ENCODE measurements around the gene ACTG2. TPM values are rescaled to one million over a fixed set of nuclear protein-coding genes. Genes with fewer than 3 reads are reported as not detected.

ACTG2 gene
- total and polyA plus RNA-seq, 2 donors, result 637 to 7,901 TPM

DNA sequence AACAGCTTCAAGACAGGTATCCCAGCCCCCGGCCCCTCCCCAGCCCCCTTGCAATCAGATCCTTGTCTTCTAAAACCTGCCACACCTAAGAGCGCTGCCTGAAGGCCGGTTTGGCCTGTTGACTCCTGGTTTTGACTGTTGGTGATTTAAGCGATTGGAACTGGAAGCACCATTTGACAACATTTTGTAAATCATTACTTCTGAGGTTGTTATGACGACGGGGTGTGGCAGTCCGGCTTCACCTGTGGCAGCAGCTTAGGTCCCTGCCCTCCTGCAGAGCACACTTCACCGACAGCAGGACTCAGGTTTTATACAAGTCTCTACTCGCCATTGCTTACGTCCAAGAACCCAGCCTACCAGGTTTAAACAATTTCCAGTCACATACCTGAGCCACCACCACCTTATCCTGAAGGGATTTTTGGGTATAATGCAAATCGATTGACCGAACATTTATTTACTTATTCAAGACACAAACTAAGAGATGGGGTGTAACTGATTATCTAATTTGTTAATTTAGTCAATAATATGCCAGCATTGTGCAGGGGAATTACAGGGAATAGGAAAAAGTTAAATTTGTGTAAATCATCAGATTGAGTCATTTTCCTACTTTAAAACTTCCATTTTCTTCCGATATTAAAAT lies 33.2 kb downstream of the ACTG2 start:
- peak; percentile 71 for DNase-seq (ENCODE audit: extremely low spot score)
- Histone ChIP-seq H3K4me3 (ENCODE audit: low read depth, low read length) (no peak overlapping the region), H3K27ac (ENCODE audit: low read depth) (no peak overlapping the region), H3K36me3 (ENCODE audit: insufficient read depth) (no peaks in the 10 kb centered on the region), H3K4me1 (ENCODE audit: insufficient read depth) (peaks cover 1% of the 10 kb centered on the region)
- 72% methylated on average over 13 of the region's 13 CpGs for WGBS

DNA sequence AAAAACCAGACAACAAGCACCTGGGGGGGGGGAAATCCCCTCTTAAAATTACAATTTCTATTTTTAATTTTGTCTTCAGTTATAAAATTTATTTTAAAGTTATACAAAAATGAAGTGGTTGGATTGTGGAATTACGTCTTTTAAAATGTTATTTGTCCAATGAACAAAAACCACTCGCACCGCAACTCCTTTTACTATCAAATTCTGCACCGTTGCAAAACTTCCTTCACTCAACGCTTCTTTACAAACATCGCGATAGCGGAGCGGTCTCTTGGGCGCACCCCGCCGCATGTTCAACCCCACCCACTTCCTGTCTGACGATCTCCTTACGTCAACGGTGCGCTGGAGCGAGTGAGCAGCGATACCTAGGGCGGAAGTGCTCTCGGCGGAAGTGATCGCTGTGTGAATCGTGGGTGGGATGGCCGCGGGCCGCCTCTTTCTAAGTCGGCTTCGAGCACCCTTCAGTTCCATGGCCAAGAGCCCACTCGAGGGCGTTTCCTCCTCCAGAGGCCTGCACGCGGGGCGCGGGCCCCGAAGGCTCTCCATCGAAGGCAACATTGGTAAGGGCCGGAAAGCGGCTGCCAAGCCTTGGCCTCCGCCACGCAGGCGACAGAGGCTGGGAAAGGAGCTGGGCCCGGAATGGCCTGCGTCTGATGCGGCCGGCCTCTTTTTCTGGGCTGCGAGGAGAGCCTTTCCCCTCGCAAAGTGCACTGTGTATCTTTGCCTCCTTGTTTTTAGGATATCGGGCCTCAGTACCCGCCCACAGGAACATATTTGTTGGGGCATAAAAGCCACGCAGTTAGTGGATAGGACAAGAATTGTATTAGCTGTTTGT lies 33.9 kb downstream of the ACTG2 start, which contains the start of gene DGUOK:
DGUOK (plus strand) TSS at position 388 of the 835 bp plus-strand sequence; CDS start at position 419, 31 bp downstream.
- peak within 1 kb of the TSS; percentile 52 for H3K4me3 ChIP-seq (ENCODE audit: low read depth, low read length)
- peak within 1 kb of the TSS; percentile 98 for H3K27ac ChIP-seq (ENCODE audit: low read depth)
- peak; percentile 98 for DNase-seq (ENCODE audit: extremely low spot score)
- peaks cover 1% of the 10 kb centered on the region for H3K4me1 ChIP-seq (ENCODE audit: insufficient read depth)
- WGBS, result under 1% methylated on average over 50 of the region's 50 CpGs
- H3K36me3 ChIP-seq (ENCODE audit: insufficient read depth), result no peaks in the 10 kb centered on the region

DNA sequence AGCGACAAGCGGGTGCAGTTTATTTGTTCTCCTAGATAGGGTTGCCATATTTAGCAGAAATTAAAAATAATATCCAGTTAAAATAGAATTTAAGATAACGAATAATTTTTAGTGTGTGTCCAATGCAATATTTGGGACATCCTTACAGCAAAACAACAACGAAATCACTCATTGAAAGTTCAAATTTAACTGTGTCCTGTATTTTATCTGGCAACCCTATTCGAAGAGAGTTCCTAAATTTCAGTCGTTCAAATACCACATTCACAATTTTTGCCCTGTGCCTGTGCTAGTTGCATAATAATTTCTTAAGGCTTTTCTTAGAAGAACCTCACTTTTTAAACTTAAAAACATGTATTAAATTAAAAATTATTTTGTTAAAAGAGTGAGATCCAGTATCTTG lies 34.5 kb downstream of the ACTG2 start:
- 12% methylated on average over 6 of the region's 6 CpGs for WGBS
- no peak for DNase-seq (ENCODE audit: extremely low spot score)
- H3K27ac ChIP-seq (ENCODE audit: low read depth), result peak overlapping the region; percentile 98
- H3K4me1 ChIP-seq (ENCODE audit: insufficient read depth), result peaks cover 1% of the 10 kb centered on the region
- H3K36me3 ChIP-seq (ENCODE audit: insufficient read depth), result no peaks in the 10 kb centered on the region
- peak overlapping the region; percentile 52 for H3K4me3 ChIP-seq (ENCODE audit: low read depth, low read length)

DNA sequence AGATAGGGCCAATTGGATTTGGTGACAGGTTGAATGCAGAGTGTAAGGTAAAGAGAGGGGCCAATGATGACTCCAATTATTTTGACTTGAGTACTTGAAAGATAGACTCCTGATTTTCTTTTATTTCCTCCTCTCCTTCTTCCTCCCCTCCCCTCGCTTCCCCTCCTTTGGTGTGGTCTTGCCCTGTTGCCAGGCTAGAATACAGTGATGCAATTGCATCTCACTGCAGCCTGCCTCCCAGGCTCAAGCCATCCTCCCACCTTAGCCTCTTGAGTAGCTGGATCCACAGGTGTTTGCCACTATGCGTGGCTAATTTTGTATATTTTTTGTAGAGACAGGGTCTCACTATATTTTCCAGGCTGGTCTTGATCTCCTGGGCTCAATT lies 36.1 kb downstream of the ACTG2 start:
- Histone ChIP-seq H3K36me3 (ENCODE audit: insufficient read depth) (no peaks in the 10 kb centered on the region), H3K27ac (ENCODE audit: low read depth) (no peak overlapping the region), H3K4me3 (ENCODE audit: low read depth, low read length) (no peak overlapping the region), H3K4me1 (ENCODE audit: insufficient read depth) (peaks cover 1% of the 10 kb centered on the region)
- WGBS, result 91% methylated on average over 2 of the region's 2 CpGs
- no peak for DNase-seq (ENCODE audit: extremely low spot score)

DNA sequence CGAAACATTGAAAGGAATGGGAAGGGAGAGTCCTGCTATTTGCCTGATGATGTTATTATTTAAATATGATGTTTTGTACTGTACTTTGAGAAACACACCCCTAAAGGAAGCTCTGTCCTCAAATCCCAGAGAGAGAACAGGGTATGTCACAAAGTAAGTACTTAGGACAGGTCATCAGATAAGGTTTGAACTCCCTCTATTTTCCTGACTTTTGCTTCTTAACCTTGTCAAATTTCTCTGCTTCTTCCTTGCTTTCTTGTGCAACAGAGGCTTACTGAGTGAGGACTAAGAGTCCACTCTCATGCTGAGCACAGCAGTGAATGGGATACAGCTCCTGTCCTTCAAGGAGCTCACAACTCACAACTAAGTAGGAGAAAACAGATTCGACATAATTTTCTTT lies 37.6 kb downstream of the ACTG2 start:
- no peak for DNase-seq (ENCODE audit: extremely low spot score)
- Histone ChIP-seq H3K36me3 (ENCODE audit: insufficient read depth) (no peaks in the 10 kb centered on the region), H3K27ac (ENCODE audit: low read depth) (no peak overlapping the region), H3K4me3 (ENCODE audit: low read depth, low read length) (no peak overlapping the region), H3K4me1 (ENCODE audit: insufficient read depth) (peaks cover 1% of the 10 kb centered on the region)
- WGBS, result 64% methylated on average over 2 of the region's 2 CpGs

DNA sequence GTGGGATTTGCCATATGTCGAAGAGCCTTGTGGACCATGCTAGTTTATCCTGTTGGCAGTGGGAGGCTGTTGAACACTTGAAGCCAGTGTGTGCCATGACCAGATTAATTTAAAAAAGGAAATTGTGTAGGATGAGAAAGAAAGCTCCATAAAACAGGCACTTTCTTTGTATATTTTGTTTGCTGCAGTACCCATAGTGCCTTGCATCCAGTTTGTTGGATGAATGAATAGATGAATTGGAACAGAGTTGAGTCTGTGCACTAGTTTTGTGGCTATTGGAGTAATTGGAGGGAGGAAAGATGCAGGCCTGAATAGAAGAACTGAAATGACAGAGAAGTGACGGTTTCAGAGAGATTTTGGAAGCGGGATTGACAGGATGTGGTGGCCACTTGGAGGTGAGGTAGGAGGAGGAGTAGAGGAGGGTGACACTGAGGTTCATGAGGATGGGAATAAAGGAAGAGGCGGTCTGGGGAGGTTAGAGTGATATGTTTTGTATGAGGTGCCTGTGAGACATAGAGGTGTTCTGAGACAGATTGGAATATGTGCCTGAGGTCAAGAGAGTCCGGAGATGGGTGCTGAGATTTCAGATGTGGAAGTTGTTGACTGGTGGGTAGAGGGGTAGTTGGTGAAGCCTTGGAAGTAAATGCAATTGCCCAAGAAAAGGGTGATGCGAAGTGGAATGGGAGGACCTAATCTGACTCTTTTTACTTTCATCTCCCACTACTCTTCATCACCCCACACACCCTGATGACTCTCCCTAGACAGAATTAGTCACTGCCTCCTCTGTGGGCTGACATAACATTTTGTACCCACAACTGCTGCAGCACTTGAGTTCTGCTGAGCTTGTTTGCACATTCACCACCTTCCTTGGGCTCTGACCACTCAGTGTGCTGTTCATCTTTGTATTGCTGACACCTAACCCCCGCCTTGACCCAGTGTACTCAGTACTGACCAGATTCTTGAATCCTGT lies 39.0 kb downstream of the ACTG2 start:
- H3K4me1 ChIP-seq (ENCODE audit: insufficient read depth), result peaks cover 1% of the 10 kb centered on the region
- 85% methylated on average over 7 of the region's 7 CpGs for WGBS
- no peaks in the 10 kb centered on the region for H3K36me3 ChIP-seq (ENCODE audit: insufficient read depth)
- no peak overlapping the region for H3K27ac ChIP-seq (ENCODE audit: low read depth)
- no peak for DNase-seq (ENCODE audit: extremely low spot score)
- H3K4me3 ChIP-seq (ENCODE audit: low read depth, low read length), result no peak overlapping the region

DNA sequence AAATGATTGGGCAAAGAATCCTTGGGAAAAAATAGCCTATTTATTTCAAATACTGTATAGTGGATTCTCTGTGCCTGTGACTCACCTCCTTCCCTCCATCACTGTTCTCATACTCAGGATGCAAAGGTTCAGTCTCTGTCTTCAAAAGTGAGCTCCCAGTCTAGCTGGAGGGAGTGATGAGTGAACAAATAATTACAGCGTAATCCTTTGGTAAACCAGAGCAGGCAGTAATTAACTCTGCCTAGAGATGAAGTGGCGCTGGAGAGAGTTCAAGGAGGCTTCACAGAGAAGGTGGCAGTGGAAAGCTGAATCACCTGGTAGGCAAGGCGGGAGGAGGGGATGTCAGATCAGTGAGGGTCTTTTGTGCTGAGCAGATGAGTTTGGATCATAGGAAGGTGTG lies 40.4 kb downstream of the ACTG2 start:
- H3K4me1 ChIP-seq (ENCODE audit: insufficient read depth), result peaks cover 1% of the 10 kb centered on the region
- no peaks in the 10 kb centered on the region for H3K36me3 ChIP-seq (ENCODE audit: insufficient read depth)
- 90% methylated on average over 3 of the region's 3 CpGs for WGBS
- no peak for DNase-seq (ENCODE audit: extremely low spot score)
- no peak overlapping the region for H3K27ac ChIP-seq (ENCODE audit: low read depth)
- no peak overlapping the region for H3K4me3 ChIP-seq (ENCODE audit: low read depth, low read length)

DNA sequence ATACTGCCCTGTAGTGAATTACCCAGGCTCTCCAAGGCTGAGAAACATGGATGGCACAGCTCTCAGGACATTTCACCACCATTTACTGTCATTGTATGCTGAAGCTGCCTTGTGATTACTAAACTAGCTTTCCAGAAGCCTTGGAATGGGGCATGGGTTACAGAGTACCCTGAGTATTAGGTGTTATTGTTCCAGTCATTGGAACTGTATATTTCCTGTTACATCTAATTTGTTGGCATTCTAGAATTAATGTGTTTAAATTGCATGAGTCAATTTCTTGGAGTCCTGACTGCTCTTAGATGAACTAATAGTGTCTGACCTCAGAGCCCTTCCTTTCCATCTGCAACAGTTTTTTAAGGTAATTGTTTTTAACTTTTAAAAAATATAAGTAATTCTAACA lies 42.8 kb downstream of the ACTG2 start:
- Histone ChIP-seq H3K4me3 (ENCODE audit: low read depth, low read length) (no peak overlapping the region), H3K36me3 (ENCODE audit: insufficient read depth) (no peaks in the 10 kb centered on the region), H3K27ac (ENCODE audit: low read depth) (no peak overlapping the region), H3K4me1 (ENCODE audit: insufficient read depth) (no peaks in the 10 kb centered on the region)
- no peak for DNase-seq (ENCODE audit: extremely low spot score)

DNA sequence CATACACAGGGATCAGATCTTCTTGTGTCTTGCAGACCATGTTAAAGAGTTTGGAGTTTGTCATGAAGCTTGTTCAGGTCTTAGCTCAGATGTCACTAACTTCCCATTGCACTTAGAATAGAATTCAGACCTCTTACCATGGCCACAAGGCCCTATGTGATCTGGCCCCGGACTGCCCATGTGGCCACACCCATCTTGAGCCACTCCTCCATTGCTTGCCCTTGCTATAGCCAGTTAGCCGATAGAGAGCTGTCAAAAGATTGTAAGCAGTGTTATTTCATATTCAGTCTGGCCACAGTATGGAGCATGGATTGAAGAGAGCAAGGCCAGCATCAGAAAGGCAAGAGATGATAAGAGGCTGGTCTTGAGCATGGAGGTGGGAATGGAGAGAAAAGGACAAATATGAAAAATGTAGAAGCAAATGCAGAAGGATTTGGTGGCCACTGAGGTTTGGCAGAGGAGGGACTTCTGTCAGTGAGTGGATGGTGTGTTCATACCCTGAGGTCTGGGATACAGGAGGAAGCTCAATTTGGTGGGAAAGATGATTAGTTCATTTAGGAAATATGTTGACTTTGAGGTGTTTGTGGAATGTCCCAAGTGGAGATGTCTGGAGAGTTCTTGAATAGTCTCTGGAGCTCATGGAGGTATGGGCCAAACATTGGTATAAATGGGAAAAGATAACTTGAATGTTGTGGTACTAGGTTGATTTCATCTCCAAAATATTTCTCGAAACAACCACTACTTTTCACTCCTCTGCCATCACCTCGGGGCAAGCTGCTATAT lies 44.5 kb downstream of the ACTG2 start:
- H3K4me3 ChIP-seq (ENCODE audit: low read depth, low read length), result no peak overlapping the region
- no peaks in the 10 kb centered on the region for H3K4me1 ChIP-seq (ENCODE audit: insufficient read depth)
- no peak for DNase-seq (ENCODE audit: extremely low spot score)
- no peaks in the 10 kb centered on the region for H3K36me3 ChIP-seq (ENCODE audit: insufficient read depth)
- WGBS, result 90% methylated on average over 4 of the region's 4 CpGs
- H3K27ac ChIP-seq (ENCODE audit: low read depth), result no peak overlapping the region

DNA sequence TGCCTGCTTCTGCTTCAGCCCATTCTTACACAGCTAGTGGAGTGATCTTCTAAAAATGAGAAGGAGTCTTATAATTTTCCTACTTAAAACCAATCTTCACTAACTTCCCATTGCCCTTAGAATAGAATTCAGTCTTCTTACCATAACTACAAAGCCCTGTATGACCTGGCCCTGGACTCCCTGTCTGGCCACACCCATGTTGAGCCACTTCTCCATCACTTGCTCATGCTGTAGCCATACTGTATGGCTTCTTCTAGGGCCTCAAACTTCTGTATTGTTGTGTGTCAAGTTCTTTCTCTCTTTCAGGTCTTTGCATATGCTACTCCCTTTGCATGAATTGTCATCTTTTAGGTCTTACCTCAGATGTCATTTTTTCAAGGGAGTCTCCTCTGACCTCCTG lies 45.1 kb downstream of the ACTG2 start:
- H3K27ac ChIP-seq (ENCODE audit: low read depth), result no peak overlapping the region
- no peaks in the 10 kb centered on the region for H3K36me3 ChIP-seq (ENCODE audit: insufficient read depth)
- no peak overlapping the region for H3K4me3 ChIP-seq (ENCODE audit: low read depth, low read length)
- no peak for DNase-seq (ENCODE audit: extremely low spot score)
- H3K4me1 ChIP-seq (ENCODE audit: insufficient read depth), result no peaks in the 10 kb centered on the region

DNA sequence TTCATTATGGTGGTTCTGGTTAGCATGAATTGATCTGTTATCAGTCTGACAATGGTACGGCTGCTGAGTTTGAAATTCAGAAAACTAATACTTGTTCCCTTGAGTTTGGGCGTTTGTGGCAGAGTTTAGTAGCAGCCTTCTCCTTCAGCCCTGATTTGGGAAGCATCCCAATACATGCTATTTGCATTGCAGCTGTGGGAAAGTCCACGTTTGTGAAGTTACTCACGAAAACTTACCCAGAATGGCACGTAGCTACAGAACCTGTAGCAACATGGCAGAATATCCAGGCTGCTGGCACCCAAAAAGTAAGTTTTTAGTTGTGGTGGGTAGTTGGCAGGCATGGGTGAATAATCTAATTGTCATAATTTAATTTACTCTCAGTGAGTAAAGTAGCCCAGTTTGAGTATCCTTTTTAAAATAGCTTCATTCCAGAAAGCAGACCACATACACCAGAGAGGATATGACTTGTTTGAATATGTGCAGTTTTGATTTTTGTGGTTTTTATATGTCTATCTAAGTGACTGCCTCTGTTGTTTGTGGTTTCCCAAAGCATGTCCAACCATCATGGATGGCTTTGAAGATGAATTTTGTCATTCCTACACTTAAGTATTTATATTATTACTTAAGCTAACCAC lies 46.0 kb downstream of the ACTG2 start:
- Histone ChIP-seq H3K36me3 (ENCODE audit: insufficient read depth) (no peaks in the 10 kb centered on the region), H3K4me3 (ENCODE audit: low read depth, low read length) (no peak overlapping the region), H3K27ac (ENCODE audit: low read depth) (no peak overlapping the region), H3K4me1 (ENCODE audit: insufficient read depth) (no peaks in the 10 kb centered on the region)
- 79% methylated on average over 5 of the region's 5 CpGs for whole genome bisulfite sequencing
- DNase-seq (ENCODE audit: extremely low spot score), result no peak

DNA sequence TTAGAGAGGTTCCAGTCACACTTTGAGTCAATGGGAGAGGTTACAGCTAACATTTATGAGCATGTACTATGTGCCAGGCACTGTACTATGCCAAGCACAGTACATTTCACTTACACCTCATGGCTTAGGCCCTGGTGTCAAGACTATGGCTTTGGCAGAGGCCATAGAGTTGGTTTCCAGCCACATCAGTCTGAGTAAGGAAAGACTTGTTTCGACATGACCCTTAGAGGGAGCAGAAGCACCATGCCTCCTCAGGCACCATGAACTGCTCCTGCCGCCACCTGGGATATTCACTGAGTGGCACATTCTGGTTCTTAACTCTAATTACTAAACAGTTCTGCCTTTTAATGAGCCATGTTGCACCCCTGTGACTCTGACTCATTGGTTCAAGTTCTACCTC lies 46.6 kb downstream of the ACTG2 start:
- WGBS, result 86% methylated on average over 2 of the region's 2 CpGs
- no peak for DNase-seq (ENCODE audit: extremely low spot score)
- no peaks in the 10 kb centered on the region for H3K36me3 ChIP-seq (ENCODE audit: insufficient read depth)
- H3K4me3 ChIP-seq (ENCODE audit: low read depth, low read length), result no peak overlapping the region
- H3K27ac ChIP-seq (ENCODE audit: low read depth), result no peak overlapping the region
- H3K4me1 ChIP-seq (ENCODE audit: insufficient read depth), result no peaks in the 10 kb centered on the region
